GM19240 (cell line): ENCODE results near the gene SEPTIN2.
"Not testable (repeated sequence)": the region's sequence is repeated elsewhere in the genome, so short reads cannot be mapped to it uniquely, and the experiment has no call there.

ENCODE experiments used
- DNase-seq: peaks from one replicate; pipeline ENCODE4 v3.0.0; 2011; ENCODE audit warnings: low spot score; ENCODE audit not compliant: insufficient read length

Gene SEPTIN2

DNA sequence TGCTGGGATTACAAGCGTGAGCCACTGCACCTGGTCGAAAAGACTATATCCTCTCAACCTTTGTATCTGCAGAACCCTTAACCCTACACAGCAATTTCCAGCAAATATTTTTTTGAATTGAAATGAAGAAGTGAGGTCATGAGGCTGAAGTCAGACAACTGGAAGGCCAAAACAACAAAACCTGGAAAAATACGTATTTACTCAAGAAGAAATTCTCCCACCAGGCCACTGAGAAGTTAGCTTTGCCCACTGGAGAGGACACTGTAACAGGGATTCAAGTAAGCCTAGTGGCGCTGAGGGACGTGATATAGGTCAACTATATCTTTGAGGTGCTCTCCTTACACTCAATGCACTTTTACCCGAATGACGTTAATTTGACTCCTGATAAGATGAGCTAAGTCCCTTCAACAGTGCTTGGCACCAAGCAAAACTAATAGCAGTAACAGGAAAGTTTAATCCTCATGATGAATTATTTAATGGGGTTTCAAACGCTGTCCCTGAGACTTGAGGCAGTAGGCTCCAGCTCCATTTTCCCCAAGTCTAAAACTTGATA, 2.1 kb upstream of the SEPTIN2 start:
- no peak for DNase-seq

DNA sequence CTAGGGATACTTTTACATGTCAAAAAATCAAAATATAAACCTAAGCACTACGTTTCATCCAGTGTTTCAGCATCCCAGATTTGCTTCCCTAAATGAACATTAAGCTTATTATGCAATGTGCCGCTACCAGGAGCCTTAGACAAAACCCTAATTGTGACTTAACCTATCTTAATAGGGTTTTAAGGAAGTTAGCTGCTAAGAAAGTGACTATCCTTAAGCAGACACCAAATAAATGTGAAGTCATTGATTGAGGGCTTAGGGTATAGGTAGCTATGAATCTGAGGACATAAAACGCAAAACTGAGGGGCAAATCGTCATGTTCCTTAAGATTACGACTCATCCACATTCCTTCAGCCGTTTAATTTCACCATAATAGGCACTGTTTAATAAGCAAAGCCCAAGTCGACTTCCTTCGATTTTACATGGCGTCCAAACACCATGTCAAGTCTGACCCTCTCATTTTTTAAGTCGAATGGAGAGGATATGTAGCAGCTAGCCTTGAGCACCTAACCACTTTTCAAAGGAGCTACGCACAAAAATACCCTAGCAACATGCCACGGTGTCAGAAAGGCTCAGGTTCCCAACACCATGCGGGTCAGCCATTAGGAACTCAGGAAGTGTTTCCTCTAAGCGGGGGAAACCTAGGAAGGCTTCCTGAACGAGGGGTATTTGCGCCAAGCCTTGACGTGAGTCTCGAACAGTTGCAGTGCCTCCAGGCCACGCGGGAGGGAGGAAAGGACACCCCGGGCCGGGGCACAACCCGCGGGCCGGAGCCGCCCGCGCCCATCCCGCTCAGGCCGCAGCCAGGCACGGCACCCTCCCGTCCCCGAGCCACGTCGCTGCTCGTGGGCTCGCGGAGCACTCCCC, 1.3 kb upstream of the SEPTIN2 start:
- DNase-seq, result no peak

DNA sequence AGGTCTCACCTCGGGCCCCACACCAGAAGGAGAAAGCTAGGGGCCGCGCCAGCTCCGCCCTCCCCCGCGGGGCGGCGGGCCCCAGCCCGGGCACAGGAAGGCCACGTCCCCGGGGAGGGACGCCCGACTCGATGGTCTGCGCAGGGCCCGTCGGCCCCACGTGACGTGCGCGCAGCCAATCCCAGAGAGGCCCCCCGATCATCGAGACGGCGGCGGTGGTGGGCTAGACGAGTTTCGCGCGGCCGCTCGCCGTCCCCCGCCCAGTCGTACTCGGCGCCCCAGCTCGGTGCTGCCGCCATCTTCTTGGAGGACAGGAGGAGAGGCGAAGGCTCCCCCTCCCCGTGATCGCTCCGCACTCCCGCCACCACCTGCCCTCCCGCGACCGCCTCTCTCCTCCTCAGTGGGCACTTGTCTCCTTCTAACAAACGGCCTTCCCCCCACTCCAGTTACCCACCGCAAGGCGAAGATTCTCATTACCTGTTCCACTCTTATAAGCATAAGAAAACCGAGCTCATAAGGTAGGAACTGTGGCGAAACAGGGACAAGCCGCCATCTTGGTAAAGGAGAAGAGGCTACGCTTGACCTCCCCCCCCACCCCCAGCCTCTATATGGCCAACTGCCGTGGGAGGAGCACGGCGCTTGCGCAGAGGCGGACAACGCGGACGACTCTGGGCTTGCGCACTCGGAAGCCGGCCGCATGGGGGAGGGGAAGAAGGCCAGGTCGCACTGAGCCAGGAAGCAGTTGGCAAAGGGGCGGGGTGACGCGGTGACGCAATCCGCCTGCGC, 439 bp upstream of the SEPTIN2 start, which contains the start of gene HDLBP:
HDLBP (minus strand) TSS at position 580 of the 786 bp plus-strand sequence. CDS start 48,803 bp downstream, outside the sequence.
- DNase-seq, result peak; percentile 86

DNA sequence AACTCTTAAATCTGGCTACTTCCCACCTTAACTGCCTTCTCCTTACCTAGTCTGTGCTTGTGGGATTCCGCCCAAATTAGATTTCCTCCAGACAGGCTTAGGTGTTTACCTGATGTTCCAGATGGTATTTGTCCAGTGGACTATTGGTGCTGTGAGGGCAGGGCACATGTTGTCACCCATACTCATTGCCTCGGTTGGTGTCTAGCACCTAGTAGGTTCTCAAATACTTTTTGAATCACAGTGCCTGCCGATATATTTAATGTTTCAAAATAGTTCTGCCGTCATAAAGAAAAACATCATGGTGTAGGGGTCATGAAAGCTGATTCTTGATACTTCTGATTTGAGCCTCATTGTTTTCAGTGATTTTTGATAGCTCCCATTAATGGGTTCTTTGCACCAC, 1.1 kb downstream of the SEPTIN2 start:
- no peak for DNase-seq

DNA sequence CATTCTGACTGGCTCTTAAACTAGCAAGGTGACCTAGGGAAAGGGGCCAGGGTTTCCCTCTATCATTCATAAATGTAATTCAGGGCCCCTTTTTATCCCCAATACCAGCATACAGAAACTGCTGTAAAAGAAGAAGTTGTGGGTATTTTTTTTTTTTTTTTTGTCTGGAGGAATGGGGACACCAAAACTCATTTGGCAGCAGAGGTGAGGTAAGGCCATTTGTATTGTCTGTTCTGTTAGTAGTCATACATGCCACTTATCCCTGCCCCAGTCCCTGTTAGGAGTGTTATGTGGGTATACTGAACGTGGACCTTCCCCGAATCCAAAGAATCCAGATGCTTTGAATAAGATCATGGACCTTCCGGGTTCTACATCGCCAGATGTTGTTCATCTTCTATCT, 1.7 kb downstream of the SEPTIN2 start:
- no peak for DNase-seq

DNA sequence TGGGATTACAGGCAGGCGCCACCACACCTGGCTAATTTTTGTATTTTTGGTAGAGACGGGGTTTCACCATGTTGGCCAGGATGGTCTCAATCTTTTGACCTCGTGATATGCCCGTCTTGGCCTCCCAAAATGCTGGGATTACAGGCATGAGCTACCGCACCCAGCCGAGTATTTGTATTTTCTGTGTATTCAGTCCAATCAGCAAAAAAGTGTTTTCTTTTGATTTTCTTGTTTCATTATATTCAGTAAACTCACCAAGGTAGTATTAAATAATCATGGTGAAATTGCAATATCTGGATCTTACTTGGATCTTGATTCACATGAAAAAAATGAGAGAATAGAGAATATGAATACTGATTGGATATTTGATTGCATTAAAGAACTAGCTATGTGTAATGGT, 3.1 kb downstream of the SEPTIN2 start:
- not testable (repeated sequence) for DNase-seq

DNA sequence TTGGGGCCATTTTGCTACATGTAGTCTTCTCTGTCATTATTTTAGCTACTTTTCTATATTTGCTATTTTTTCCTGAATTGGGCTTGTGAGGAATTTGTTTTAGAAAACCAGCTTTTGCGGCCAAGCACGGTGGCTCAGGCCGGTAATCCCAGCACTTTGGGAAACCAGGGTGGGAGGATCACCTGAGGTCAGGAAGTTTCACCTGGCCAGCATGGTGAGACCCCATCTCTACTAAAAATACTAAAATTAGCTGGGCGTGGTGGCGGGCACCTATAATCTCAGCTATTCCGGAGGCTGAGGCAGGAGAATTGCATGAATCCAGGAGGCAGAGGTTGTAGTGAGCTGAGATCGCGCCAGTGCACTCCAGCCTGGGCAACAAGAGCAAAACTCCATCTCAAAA, 4.7 kb downstream of the SEPTIN2 start:
- DNase-seq, result no peak

DNA sequence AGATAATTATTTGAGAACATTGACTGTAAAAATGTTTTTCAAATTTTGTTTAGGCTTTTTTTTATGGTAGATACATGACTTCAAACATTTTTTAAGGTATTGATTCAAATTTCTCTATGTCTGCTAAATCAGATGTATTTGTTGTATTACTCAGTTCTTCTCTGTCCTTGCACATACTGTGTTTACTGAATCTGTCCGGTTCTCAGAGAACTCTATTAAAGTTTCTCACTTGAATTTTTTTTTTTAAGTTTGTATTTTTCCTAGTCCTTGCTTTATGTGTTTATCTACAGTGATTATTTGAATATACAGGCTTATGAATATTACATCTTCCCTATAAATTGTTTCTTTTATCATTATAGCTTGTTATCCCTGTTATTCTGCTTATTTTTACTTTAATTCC, 5.3 kb downstream of the SEPTIN2 start:
- DNase-seq, result no peak

DNA sequence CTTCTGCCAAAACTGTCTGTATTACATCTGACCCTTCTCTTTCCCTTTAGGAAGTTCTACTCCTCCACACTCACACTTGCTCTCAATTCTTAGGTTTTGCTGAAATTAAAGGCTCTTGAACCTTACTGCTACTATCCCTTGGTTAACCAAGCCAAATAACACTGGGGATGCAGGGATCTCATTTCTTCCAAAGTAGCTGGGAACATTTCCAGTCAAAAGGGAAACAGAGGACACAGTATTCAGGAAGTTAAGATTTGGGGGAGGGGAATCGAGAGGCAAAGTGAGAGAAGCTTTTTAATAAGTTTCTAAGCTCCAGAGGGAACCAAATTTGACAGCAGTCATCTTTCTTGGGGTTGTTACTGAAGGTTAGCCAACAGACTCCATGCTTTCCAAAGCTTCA, 6.2 kb downstream of the SEPTIN2 start:
- no peak for DNase-seq

DNA sequence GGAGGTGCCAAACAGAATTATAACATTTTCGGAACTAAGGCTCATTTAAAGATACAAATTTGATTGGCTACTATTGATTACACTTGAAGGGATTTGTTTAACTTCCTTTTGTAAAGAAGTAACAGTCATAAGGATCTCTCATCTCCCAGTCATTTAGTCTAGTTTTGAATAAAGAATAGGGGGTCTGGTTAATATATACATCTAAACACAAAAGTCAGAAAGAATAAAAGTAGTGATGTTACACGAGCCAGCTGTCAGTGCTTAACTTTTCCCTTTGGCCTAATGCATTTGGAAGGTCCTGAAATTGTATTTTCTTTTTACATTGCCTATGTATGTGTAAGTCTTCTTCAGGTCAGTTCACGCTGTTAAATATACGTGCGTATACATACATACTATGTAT, 8.1 kb downstream of the SEPTIN2 start:
- DNase-seq, result no peak

DNA sequence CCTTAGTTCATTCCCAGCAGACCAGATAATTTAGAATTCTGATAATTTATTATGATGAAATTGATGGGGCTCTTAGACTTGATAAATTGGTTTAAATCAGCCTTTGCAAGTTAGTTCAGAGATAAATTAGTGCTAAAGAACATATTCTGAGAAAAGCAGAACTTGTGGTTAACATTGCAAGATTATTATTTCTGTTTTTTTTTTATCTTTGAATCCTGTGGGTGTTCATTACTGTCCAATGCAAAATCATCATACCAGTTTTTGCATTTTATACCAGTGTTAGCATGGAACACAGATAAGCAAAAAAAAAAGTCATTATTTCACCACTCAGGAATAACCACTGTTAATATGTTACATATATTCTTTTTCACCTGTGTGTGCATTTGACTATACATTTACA, 9.1 kb downstream of the SEPTIN2 start:
- DNase-seq, result no peak

DNA sequence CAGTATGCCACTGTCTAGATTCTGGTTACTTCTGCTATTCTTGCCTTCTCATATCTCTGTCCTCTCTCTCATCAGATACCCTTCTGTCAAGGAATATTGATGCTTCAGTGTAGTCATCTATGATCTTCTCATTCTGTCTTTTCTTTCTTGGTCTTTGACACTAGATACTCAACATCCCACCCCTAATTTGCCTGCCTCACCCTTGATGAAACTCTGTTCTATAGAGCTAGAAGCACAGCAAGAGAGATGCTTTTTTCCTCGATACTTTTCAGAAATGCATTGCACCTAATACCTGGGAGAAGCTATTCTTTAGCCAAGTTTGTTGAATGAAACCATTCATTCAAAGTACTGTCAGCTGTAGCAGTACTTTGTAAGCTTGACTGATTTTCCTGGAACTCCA, 9.5 kb downstream of the SEPTIN2 start:
- no peak for DNase-seq

DNA sequence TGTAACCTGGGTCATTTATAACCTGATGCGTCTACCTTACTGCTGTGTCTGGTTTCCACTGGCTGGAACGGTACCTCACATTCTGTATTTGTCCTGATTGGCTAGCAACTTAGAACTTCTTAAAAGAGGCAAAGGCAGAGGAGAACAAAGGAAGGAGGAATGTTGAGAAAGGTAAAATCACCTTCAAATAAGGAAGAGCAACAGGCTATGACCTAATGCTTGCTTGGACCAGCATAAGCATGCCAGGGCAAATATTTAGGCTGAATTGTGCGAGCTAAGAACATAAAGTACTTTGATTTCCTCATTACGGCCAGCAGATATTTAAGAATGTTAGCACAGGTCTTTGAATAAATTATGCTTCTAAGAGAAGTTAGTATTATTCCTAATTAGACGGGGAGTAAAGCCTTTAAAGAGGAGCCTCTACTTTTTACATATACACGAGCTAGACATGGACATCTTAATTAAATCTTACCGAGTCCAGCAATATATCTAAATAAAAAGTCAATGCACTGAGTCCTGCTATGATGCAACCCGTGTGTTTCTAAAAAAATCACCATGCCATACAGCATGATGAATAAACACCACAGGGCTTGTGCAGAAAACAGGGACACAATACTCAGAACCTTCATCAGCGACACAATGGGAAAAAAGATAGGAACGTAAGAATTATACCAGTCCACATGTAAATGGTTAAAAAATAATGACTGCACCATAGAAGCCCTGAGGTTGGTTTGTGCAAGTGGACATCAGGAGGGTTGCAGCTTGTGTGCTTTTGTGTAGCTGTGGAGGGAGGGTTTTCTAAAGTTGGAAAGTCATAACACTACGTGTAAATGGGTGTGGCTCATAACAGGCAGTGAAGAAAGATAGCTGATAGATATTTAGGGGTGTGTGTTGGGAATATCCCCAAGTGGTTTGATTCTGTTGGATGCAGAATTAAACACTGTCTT, 14.2 kb downstream of the SEPTIN2 start:
- DNase-seq, result no peak

DNA sequence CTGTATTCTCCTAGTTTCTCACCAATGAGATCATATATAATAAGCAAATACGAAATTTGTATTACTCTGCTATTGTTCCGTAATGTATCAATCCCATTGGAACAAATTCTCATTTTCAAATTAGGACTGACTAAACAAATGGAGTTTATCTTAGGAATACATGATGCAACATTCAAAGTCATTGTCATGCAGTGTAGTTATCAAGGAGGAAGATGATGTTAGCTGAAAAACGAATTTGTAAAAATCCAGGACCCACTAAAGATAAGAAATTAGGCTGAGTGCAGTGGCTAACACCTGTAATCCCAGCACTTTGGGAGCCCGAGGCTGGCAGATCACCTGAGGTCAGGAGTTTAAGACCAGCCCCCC, 14.9 kb downstream of the SEPTIN2 start:
- no peak for DNase-seq

DNA sequence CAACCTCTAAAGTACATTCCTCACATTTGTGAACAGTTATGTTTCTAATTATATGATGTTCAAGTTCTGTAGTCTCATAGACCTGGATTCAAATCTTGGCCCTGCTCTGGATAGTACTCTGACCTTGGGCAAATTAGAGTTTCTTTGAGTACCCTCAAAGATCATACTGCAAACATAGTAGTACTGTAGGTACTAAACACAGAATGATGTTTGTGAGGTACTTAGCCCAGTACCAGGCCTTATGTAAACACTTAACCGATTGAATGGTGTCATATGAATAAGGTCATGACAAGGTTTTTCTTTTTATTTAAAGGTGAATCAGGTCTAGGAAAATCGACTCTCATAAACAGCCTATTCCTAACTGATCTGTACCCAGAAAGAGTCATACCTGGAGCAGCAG, 19.1 kb downstream of the SEPTIN2 start:
- DNase-seq, result no peak

DNA sequence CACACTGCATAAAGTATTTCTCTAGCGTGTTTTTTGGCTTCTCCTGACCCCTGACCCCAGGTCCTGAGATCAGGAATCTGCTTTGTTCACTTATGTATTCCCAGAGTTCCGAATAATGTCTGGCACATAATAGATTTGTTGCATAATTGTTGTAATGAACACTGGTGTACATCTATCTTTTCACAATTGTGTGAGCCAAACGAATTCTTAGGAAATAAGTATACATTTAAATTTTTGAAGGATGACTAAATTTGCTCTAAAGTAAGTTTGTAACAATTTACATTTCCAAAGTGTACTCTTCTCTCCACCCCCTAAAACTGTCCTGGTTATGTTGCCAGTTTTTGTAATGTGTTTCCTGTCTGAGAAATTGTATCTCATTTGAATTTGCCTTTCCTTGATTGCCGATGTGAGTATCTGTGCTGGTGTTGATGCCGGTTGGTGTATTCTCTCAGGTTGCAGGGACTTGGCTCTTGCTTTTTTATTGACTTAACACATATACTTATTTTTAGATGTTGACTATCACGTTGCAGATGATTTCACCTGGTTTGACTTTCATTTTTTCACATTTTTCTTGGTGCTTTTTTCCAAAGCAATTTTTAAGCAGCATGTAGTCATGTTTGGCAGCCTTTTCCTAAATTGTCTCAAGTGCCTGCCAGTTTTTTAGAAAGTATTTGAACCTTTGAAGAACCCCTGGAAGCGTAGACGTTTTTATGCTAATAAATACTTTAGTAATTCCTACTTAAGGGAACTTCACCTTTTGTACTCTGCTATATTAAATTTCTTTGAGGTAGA, 24.3 kb downstream of the SEPTIN2 start:
- no peak for DNase-seq

DNA sequence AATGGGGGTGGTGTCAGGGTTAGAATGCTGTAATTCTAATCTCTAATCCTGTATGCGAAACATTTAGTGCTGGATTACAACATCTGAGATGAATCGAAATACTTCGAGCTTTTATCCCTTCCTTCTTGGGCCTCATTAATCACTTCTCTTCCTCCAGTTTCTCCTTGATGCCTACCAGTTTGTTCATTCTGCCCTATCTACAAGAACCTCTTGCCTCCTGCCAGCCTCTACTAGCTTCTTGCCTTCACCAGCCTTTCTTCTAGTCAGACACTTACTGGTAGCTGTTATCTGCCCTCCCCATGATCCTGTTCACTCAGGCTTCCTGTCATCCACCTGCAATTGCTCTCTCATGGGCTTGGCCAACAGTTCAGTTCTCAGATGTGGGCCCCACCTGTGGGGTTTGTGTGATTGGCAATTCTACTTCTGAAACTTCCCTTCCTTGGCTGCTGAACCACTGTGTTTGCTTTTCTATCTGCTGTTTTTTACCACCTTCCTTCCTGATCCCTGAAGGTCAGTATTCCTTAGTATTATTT, 25.0 kb downstream of the SEPTIN2 start:
- no peak for DNase-seq

DNA sequence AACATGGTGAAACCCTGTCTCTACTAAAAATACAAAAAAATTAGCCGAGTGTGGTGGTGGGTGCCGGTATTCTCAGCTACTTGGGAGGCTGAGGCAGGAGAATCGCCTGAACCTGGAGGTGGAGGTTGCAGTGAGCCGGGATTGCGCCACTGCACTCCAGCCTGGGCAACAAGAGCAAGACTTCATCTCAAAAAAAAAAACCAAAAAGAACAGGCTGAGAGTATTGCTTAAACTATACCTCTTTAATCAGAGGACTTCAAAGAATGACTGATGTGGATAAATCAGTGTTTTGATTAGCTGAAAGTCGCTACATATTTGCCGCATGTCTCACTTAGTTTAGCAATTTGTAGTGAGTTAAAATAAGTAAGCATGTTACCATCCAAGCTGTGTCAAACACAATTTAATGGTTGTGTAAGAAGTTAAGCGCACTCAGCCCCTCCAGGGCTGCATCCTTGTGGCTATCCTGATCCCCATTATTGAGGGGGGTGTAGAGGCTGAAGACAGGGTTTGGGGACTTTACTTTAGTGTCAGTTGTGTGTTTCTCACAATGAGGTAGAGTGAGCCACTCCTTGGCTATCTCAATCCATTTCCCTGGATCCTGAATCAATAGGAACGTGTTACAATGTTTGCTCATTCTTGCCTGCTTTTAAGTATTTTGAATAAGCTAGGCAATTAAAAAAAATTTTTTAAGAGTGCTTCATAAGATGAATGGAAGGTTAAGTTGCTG, 29.4 kb downstream of the SEPTIN2 start:
- DNase-seq, result no peak

DNA sequence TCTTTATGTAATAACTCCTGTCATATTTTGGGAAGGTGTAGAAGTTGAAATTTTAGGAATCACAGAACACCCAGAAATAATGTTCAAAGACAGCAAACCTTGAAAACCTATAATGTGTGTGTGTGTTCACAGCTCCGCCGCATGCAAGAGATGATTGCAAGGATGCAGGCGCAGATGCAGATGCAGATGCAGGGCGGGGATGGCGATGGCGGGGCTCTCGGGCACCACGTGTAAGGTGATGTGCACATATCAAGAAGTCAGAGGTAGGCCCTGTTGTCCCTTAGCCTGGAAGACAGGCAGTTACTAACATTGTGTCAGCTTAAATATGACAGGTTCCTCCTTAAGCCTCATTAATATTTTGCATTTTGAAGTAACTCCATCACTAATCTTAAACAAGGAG, 34.2 kb downstream of the SEPTIN2 start:
- DNase-seq, result no peak

DNA sequence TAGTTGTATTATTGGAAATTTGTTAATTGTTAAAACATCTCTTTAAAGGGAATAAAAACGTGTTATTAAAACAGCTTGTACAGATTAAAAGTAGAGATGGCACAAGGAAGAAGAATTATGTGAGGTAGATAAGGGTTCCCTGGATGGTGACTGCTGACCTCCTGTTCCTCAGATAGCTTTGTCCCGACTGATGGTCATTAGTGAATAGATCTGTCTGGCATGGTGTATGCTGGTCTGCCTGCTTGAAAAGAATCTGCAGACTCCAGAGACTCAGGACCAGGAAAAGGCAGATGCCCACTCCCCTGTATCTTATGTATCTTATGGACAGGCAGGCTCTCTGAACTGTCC, 34.8 kb downstream of the SEPTIN2 start:
- DNase-seq, result no peak
